GM12878 (cell line): Measurements from ENCODE around the gene ANKRD44.

Source experiments
- BACH1 ChIP-seq: fragments of 450-650 bp; IDR thresholded peaks from 2 replicates; pipeline ENCODE4 v1.6.1; 2017; ENCODE audit warnings: mild to moderate bottlenecking, borderline replicate concordance
- CHD1 ChIP-seq: IDR thresholded peaks from 2 replicates; pipeline ENCODE4 v1.6.1; 2012; ENCODE audit warnings: low read depth, low read length, improper control_type of control experiment
- JUNB ChIP-seq: IDR thresholded peaks from 2 replicates; pipeline ENCODE4 v1.6.1; 2016; ENCODE audit warnings: antibody characterized with exemption, mild to moderate bottlenecking
- POLR2AphosphoS5 ChIP-seq: IDR thresholded peaks from 2 replicates; pipeline ENCODE4 v1.6.1; 2011; ENCODE audit warnings: mild to moderate bottlenecking, low read length, inconsistent platforms
- SKIL ChIP-seq: fragments of 450-650 bp; IDR thresholded peaks from 2 replicates; pipeline ENCODE4 v1.6.1; 2017; ENCODE audit warnings: mild to moderate bottlenecking, low read depth, inconsistent platforms; ENCODE audit not compliant: poor library complexity, severe bottlenecking
- TF ChIP-seq, protein P1 (sequence below), 3 experiments: IDR thresholded peaks in 2 of 3; conservative IDR thresholded peaks in 1 of 3; 2 replicates each; pipeline ENCODE4 v1.5.1; 2011; ENCODE audit warnings: low read depth in 3 of 3, low read length in 3 of 3, mild to moderate bottlenecking in 3 of 3, control low read depth in 2 of 3, moderate library complexity in 2 of 3, inconsistent platforms in 1 of 3, mixed read lengths in 1 of 3; ENCODE audit not compliant: control insufficient read depth in 2 of 3, insufficient read depth in 1 of 3; ENCODE audit errors: extremely low read depth in 1 of 3

GRCh38 chr2:197284956-197285355, 25.6 kb downstream of the ANKRD44 start:
- TF ChIP-seq, protein P1, sequence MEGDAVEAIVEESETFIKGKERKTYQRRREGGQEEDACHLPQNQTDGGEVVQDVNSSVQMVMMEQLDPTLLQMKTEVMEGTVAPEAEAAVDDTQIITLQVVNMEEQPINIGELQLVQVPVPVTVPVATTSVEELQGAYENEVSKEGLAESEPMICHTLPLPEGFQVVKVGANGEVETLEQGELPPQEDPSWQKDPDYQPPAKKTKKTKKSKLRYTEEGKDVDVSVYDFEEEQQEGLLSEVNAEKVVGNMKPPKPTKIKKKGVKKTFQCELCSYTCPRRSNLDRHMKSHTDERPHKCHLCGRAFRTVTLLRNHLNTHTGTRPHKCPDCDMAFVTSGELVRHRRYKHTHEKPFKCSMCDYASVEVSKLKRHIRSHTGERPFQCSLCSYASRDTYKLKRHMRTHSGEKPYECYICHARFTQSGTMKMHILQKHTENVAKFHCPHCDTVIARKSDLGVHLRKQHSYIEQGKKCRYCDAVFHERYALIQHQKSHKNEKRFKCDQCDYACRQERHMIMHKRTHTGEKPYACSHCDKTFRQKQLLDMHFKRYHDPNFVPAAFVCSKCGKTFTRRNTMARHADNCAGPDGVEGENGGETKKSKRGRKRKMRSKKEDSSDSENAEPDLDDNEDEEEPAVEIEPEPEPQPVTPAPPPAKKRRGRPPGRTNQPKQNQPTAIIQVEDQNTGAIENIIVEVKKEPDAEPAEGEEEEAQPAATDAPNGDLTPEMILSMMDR (IDR thresholded peaks at IDR 0.05 in 2 of 3, conservative IDR thresholded peaks at IDR 0.05 in 1 of 3; ENCODE audit: control insufficient read depth in 2 of 3, extremely low read depth in 1 of 3, insufficient read depth in 1 of 3, low read depth in 3 of 3, low read length in 3 of 3) = no peak
- no peak for TF ChIP-seq CHD1
- TF ChIP-seq JUNB = no peak
- TF ChIP-seq POLR2AphosphoS5 = no peak
- no peak for TF ChIP-seq SKIL
- TF ChIP-seq BACH1 = no peak
